Heart left ventricle (tissue), 13 donors: Measurements from ENCODE around the gene CCDC150.
"Not testable (repeated sequence)": the region's sequence is repeated elsewhere in the genome, so short reads cannot be mapped to it uniquely, and the experiment has no call there.

Source experiments
- CTCF ChIP-seq, 12 donors: fragments of 200-600 bp; sonication (generic) in 4 of 12; IDR thresholded peaks; one replicate each; pipeline versions ENCODE4 v1.5.0 to v1.8.0; 2018 to 2022; ENCODE audit warnings: antibody characterized with exemption in 12 of 12, mild to moderate bottlenecking in 5 of 12
- POLR2A ChIP-seq, 2 donors: fragments of 450-650 bp; IDR thresholded peaks; one replicate each; pipeline ENCODE4 v1.6.1; 2017; ENCODE audit warnings: antibody characterized with exemption in 2 of 2, mild to moderate bottlenecking in 2 of 2, moderate library complexity in 2 of 2
- donor health status: ischemic (EF 13 %, LVEDD 7.1; RV severe dilation, severe dysfunction).
- donor health status: DM: no; HTN: yes; CAD: no.
- donor health status: DM: no; HTN: no; CAD: no.
- donor health status: ischemic (EF 25% LVEDD 6.9; RV normal size, moderate dysfunction).
- donor health status: ischemic (EF 25% LVEDD 5.7; RV mildly dilated, moderate dysfunction).
- donor health status: ischemic (EF 35%, LVEDD 5.7; RV mildly dilated, moderate dysfunction).
- donor health status: nonischemic (EF 11% LVEDD 7.7; RV severe dilation, severe dysfunction).
- donor health status: DM: yes; HTN: yes; CAD: no.
- donor health status: PGD.
- donor health status: ischemic (EF 29% LVEDD 5.4; RV normal size, mild dysfunction).
- donor health status: nonischemic (EF 23%, LVEDD 6.1; RV moderate dilation, normal function).

GRCh38 chr2:196686737-196687136, 47.2 kb downstream of the CCDC150 start:
- not testable (repeated sequence) for TF ChIP-seq CTCF, POLR2A (IDR thresholded peaks at IDR 0.05)
